SK-N-SH treated with all-trans-retinoic acid at 6 μM for 48 hours (cell line): ENCODE measurements around the gene NRF1.

Source experiments
- ATAC-seq: fragments of 200-7000 bp; cut with Tn5 transposase; 3 replicates; pipeline ENCODE4 v1.9.1; 2020; ENCODE audit warnings: mild to moderate bottlenecking, moderate library complexity
- ARNTL ChIP-seq: fragments of 450-650 bp; formaldehyde crosslinking; IDR thresholded peaks from 2 replicates; pipeline ENCODE4 v1.5.0; 2020; ENCODE audit warnings: low read depth, mild to moderate bottlenecking, moderate library complexity, borderline replicate concordance
- BACH2 ChIP-seq: fragments of 250-450 bp; sonication (Bioruptor Pico); IDR thresholded peaks from 2 replicates; pipeline ENCODE4 v1.9.0; 2021; ENCODE audit warnings: mild to moderate bottlenecking, borderline replicate concordance
- CREB5 ChIP-seq: fragments of 250-450 bp; sonication (Bioruptor Pico); IDR thresholded peaks from 2 replicates; pipeline ENCODE4 v1.5.1; 2020; ENCODE audit warnings: low read depth, mild to moderate bottlenecking, moderate library complexity
- CSDC2 ChIP-seq: fragments of 250-450 bp; sonication (Bioruptor Pico); IDR thresholded peaks from 2 replicates; pipeline ENCODE4 v1.5.0; 2020; ENCODE audit warnings: mild to moderate bottlenecking, moderate library complexity
- CSRNP3 ChIP-seq: fragments of 250-450 bp; sonication (Bioruptor Pico); IDR thresholded peaks from 2 replicates; pipeline ENCODE4 v1.5.1; 2021; ENCODE audit warnings: mild to moderate bottlenecking, moderate library complexity
- GLIS3 ChIP-seq: fragments of 250-450 bp; sonication (Bioruptor Pico); IDR thresholded peaks from 2 replicates; pipeline ENCODE4 v1.5.0; 2020; ENCODE audit warnings: mild to moderate bottlenecking, moderate library complexity
- ISL1 ChIP-seq: fragments of 250-450 bp; sonication (Bioruptor Pico); IDR thresholded peaks from 2 replicates; pipeline ENCODE4 v2.1.2; 2022; ENCODE audit warnings: mild to moderate bottlenecking, moderate library complexity
- OSR1 ChIP-seq: fragments of 250-450 bp; sonication (Bioruptor Pico); IDR thresholded peaks from 2 replicates; pipeline ENCODE4 v1.8.0; 2022; ENCODE audit warnings: moderate library complexity, mild to moderate bottlenecking, inconsistent platforms
- PATZ1 ChIP-seq: fragments of 250-450 bp; sonication (Bioruptor Pico); IDR thresholded peaks from 2 replicates; pipeline ENCODE4 v1.8.0; 2020; ENCODE audit warnings: mild to moderate bottlenecking, moderate library complexity, borderline replicate concordance
- POU6F1 ChIP-seq: fragments of 250-450 bp; sonication (Bioruptor Pico); IDR thresholded peaks from 2 replicates; pipeline ENCODE4 v1.8.0; 2021; ENCODE audit warnings: low read depth, mild to moderate bottlenecking, moderate library complexity, borderline replicate concordance
- PPARA ChIP-seq: fragments of 250-450 bp; sonication (Bioruptor Pico); IDR thresholded peaks from 2 replicates; pipeline ENCODE4 v1.5.0; 2020; ENCODE audit warnings: mild to moderate bottlenecking, borderline replicate concordance
- RARB ChIP-seq: fragments of 250-450 bp; sonication (Bioruptor Pico); IDR thresholded peaks from 2 replicates; pipeline ENCODE4 v1.8.0; 2021; ENCODE audit warnings: mild to moderate bottlenecking, moderate library complexity
- SNAI2 ChIP-seq: fragments of 250-450 bp; sonication (Bioruptor Pico); IDR thresholded peaks from 2 replicates; pipeline ENCODE4 v1.5.0; 2020; ENCODE audit warnings: mild to moderate bottlenecking, moderate library complexity
- TCF4 ChIP-seq: fragments of 250-450 bp; sonication (Bioruptor Pico); IDR thresholded peaks from 2 replicates; pipeline ENCODE4 v1.8.0; 2021; ENCODE audit warnings: mild to moderate bottlenecking, moderate library complexity, borderline replicate concordance
- TOX ChIP-seq: fragments of 250-450 bp; sonication (Bioruptor Pico); IDR thresholded peaks from 2 replicates; pipeline ENCODE4 v1.8.0; 2021; ENCODE audit warnings: mild to moderate bottlenecking, moderate library complexity, borderline replicate concordance
- TSHZ2 ChIP-seq: fragments of 250-450 bp; sonication (Bioruptor Pico); IDR thresholded peaks from 2 replicates; pipeline ENCODE4 v1.5.0; 2020; ENCODE audit warnings: mild to moderate bottlenecking, moderate library complexity
- ZC3H10 ChIP-seq: fragments of 250-450 bp; sonication (Bioruptor Pico); IDR thresholded peaks from 2 replicates; pipeline ENCODE4 v1.5.1; 2021; ENCODE audit warnings: mild to moderate bottlenecking, moderate library complexity
- ZFP3 ChIP-seq: fragments of 250-450 bp; sonication (Bioruptor Pico); IDR thresholded peaks from 2 replicates; pipeline ENCODE4 v1.5.0; 2020; ENCODE audit warnings: mild to moderate bottlenecking, moderate library complexity
- ZFP30 ChIP-seq: fragments of 450-650 bp; formaldehyde crosslinking; IDR thresholded peaks from 2 replicates; pipeline ENCODE4 v1.5.0; 2022; ENCODE audit warnings: mild to moderate bottlenecking, moderate library complexity
- ZNF565 ChIP-seq: fragments of 450-650 bp; formaldehyde crosslinking; conservative IDR thresholded peaks from 2 replicates; pipeline ENCODE4 v1.5.0; 2020; ENCODE audit warnings: low read depth, mild to moderate bottlenecking, moderate library complexity
- ZNF70 ChIP-seq: fragments of 450-650 bp; formaldehyde crosslinking; IDR thresholded peaks from 2 replicates; pipeline ENCODE4 v1.5.0; 2020; ENCODE audit warnings: mild to moderate bottlenecking, moderate library complexity
- ZNF8 ChIP-seq: fragments of 450-650 bp; formaldehyde crosslinking; IDR thresholded peaks from 2 replicates; pipeline ENCODE4 v1.5.0; 2020; ENCODE audit warnings: mild to moderate bottlenecking, moderate library complexity

NRF1 gene

GRCh38 chr7:129617178-129617577 lies 5.7 kb downstream of the NRF1 start:
- ATAC-seq, result no peak

GRCh38 chr7:129617652-129618051 lies 6.1 kb downstream of the NRF1 start:
- no peak for ATAC-seq
- TF ChIP-seq ZNF8 (CRISPR knock-in tag) (no peak), PATZ1 (CRISPR knock-in tag) (no peak), ARNTL (CRISPR knock-in tag) (no peak), POU6F1 (CRISPR knock-in tag) (no peak), GLIS3 (CRISPR knock-in tag) (no peak), ZC3H10 (CRISPR knock-in tag) (no peak), PPARA (no peak), ZNF565 (no peak), OSR1 (CRISPR knock-in tag) (no peak), CREB5 (CRISPR knock-in tag) (no peak), ZNF70 (CRISPR knock-in tag) (no peak), TSHZ2 (CRISPR knock-in tag) (no peak), CSRNP3 (CRISPR knock-in tag) (no peak), RARB (CRISPR knock-in tag) (no peak), TOX (CRISPR knock-in tag) (no peak), ISL1 (CRISPR knock-in tag) (no peak), TCF4 (no peak), SNAI2 (CRISPR knock-in tag) (no peak), BACH2 (CRISPR knock-in tag) (no peak)

More at GRCh38 chr7:129617178-129617577, 5.7 kb downstream of the NRF1 start:
- TF ChIP-seq RARB (CRISPR knock-in tag) (no peak), SNAI2 (CRISPR knock-in tag) (no peak), CSRNP3 (CRISPR knock-in tag) (no peak), ZFP30 (CRISPR knock-in tag) (no peak), TCF4 (no peak), ZFP3 (CRISPR knock-in tag) (no peak), PATZ1 (CRISPR knock-in tag) (no peak), OSR1 (CRISPR knock-in tag) (no peak), BACH2 (CRISPR knock-in tag) (no peak), ISL1 (CRISPR knock-in tag) (no peak), PPARA (no peak), ZC3H10 (CRISPR knock-in tag) (no peak), ARNTL (CRISPR knock-in tag) (no peak), ZNF565 (no peak), ZNF70 (CRISPR knock-in tag) (no peak), ZNF8 (CRISPR knock-in tag) (no peak), GLIS3 (CRISPR knock-in tag) (no peak), TOX (CRISPR knock-in tag) (no peak), CSDC2 (CRISPR knock-in tag) (no peak)
- TF ChIP-seq, all 23 proteins: peak for 0
